ENCODE measurements around the gene ARFGEF2.
"Not testable (repeated sequence)": the region's sequence is repeated elsewhere in the genome, so short reads cannot be mapped to it uniquely, and the experiment has no call there.

Gene ARFGEF2

GRCh38 chr20:48957533-48957932 lies 36.0 kb downstream of the ARFGEF2 start:
- DNase-seq = no peak

GRCh38 chr20:48958743-48959142 lies 37.2 kb downstream of the ARFGEF2 start:
- no peak for DNase-seq

GRCh38 chr20:48959899-48960550 lies 38.5 kb downstream of the ARFGEF2 start:
- no peak for DNase-seq

GRCh38 chr20:48962421-48962820 lies 40.9 kb downstream of the ARFGEF2 start:
- no peak for DNase-seq

- DNase-seq = no peak
Observed at GRCh38 chr20:48962976-48963771, 41.7 kb downstream of the ARFGEF2 start.

GRCh38 chr20:48965189-48965910 lies 43.8 kb downstream of the ARFGEF2 start:
- DNase-seq = no peak

- DNase-seq = no peak
Observed at GRCh38 chr20:48970681-48971365, 49.3 kb downstream of the ARFGEF2 start.

- no peak for DNase-seq
Observed at GRCh38 chr20:48971956-48972355, 50.4 kb downstream of the ARFGEF2 start.

- DNase-seq = no peak
Observed at GRCh38 chr20:48972816-48973215, 51.3 kb downstream of the ARFGEF2 start.

GRCh38 chr20:48975955-48976354 lies 54.4 kb downstream of the ARFGEF2 start:
- no peak for DNase-seq

GRCh38 chr20:48979980-48980379 lies 58.5 kb downstream of the ARFGEF2 start:
- DNase-seq = not testable (repeated sequence)

- no peak for DNase-seq
Observed at GRCh38 chr20:48983423-48984400, 62.2 kb downstream of the ARFGEF2 start.

GRCh38 chr20:48984575-48985219 lies 63.2 kb downstream of the ARFGEF2 start:
- DNase-seq = no peak

- DNase-seq = no peak
Observed at GRCh38 chr20:48986899-48987298, 65.4 kb downstream of the ARFGEF2 start.

GRCh38 chr20:48990467-48990866 lies 69.0 kb downstream of the ARFGEF2 start:
- no peak for DNase-seq

- no peak for DNase-seq
Observed at GRCh38 chr20:48995589-48995988, 74.1 kb downstream of the ARFGEF2 start.

- no peak for DNase-seq
Observed at GRCh38 chr20:48999890-49000870, 78.7 kb downstream of the ARFGEF2 start.

- DNase-seq = no peak
Observed at GRCh38 chr20:49001741-49002140, 80.2 kb downstream of the ARFGEF2 start.

- no peak for DNase-seq
Observed at GRCh38 chr20:49006446-49006980, 85.0 kb downstream of the ARFGEF2 start.
